GM19452 (cell line): ENCODE measurements around the gene CPEB4.

ENCODE experiments used
- ATAC-seq: cut with Tn5 transposase; IDR thresholded peaks from one replicate; pipeline ENCODE4 v1.9.1; 2021; ENCODE audit not compliant: unreplicated experiment

Gene CPEB4

DNA sequence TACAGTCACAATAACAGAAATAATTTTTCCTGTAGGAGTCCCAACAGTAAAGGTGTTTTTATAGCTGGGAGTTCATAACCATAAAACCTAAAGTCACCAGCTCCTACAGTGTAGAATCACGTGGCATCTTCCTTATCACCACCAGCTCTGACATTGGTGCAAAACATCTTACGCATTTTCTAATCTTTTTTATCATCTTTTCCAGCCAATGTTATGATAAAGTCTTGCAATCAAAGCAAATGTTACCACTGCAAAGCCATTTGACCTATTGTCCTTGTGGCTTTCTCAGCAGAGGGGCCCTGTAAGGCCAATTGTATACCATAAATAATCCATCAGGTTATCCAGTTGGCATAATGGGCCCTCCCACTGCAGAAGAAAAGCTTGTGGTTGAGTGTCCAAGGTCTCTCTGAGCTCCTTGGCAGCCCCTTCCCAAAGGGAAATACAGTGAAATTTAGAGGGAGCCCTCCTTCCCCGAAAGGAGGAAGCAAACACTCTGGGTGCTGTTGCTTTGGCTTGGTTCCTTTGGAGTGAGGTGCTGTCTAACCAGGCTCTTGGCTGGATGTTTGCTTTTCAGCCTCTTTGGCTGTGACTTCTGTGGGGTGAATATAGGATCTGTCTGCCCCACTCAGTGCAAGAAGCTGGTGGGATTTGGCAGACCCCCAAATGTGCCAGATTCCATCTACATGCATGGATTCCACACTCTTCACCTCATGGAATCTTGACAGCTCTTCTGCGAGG is 29.3 kb upstream of the CPEB4 start:
- no peak for ATAC-seq

DNA sequence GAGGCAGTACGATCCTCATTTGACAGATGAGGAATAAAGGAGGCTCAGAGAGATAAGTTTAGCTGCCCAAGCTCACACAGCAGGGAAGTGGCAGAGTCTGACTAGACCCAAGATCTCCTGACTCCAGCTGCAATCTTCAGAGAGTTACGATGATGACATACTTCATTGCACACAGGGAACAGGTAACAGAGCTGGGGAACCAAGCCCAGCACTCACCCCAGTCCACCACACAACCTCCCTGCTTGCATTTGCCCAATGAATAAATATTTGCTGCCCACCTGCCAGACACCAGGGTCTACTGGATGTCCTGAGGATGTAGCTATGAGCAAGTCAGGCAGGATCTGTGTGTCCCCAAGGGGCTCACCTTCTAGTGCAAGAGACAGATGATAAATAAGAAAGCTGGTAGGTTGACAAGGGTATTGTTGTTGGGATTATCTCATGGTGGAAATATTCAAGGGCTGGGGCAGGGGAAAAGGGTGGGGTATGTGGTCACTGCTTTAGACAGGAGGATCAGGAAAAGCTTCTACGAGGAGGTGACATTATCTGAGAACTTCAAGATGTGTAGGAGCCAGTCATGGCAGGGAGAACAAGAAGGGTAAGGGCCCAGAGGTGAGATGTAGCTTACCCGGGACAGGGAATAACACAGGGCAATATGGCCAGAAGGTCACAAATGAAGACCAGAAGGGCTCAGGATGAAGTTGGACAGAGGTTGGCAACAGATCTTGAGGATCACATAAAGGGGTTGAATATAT is 28.6 kb upstream of the CPEB4 start:
- ATAC-seq: no peak

DNA sequence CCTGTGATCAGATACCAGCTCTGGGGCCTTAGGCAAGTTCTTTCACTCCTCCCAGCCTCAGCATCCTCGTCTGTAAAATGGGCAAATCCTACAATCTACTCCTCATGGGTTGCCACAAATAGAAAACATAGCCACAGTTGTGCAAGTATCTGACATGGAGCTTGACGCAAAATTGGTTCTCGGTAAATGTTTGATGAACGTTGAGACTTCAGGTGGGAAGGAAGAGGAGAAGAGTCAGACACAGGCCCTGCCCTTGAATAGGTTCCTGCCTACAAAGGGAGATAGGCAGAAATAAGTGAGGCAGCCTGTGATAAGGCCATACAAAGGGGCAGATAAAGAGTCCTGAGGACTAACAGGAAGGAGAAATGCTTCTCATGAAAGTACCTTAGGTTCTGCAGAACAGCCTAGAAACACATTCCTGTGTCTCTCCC is 26.1 kb upstream of the CPEB4 start:
- no peak for ATAC-seq

DNA sequence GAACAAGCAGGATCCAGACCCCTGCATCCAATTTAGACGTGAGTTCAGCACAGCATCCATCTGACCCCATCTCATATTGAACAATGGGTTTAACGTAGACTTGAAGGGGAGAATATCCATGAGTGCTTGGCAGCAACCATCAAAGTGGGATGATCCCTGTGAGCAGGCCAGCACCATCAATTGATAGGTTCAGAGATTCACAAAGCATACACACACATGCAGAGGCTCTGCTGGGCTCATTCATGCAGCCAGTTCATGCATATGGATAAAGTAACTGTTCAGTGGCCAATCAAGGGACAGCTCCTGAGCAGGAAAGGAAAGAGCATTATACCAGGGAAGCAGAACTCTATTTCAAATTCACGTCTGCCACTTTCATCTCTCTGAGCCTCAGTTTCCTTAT is 24.8 kb upstream of the CPEB4 start:
- no peak for ATAC-seq

DNA sequence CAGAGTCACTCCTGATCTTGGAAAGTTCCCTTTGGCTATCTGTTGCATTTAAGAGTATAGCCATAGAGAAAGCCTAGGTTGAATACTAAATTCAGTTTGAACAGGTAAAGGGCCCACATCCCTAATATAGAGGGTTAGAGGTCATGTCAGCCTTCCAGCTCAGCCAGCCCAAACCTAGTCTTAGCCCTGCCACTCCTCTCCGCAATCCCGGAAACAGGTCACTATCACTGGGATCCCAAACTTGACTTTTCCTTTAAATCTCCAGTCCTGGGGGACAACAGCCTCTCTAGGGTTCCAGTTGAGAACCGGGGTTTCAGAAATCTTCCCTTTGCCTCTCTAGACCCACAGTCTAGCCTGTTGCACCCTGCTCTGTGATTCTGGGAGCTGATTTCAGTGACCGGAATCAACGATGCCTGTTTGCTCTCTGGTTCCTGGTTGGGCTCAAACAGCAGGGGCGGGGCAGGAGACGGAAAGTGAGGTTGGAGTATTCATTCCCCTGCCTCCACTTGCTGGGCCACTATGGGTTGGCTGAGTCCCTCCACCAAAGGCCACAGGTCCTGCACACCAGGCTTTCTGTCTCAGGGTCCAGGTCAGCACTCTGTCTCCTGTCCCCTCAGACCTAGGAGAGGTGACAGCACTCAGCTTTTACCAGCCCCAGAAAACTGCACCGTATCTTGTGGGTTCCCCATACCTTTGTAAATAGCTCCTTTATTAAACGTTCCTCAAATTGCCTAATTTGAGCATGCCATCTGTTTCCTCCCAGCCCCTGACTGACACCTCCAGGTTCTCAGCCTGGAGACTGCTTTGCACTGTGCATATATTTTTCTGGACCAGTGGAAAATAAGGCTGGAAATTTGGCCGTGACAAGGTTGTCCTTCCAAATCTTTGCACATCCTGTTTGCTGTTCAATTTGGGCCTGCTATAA is 23.8 kb upstream of the CPEB4 start:
- ATAC-seq: no peak

DNA sequence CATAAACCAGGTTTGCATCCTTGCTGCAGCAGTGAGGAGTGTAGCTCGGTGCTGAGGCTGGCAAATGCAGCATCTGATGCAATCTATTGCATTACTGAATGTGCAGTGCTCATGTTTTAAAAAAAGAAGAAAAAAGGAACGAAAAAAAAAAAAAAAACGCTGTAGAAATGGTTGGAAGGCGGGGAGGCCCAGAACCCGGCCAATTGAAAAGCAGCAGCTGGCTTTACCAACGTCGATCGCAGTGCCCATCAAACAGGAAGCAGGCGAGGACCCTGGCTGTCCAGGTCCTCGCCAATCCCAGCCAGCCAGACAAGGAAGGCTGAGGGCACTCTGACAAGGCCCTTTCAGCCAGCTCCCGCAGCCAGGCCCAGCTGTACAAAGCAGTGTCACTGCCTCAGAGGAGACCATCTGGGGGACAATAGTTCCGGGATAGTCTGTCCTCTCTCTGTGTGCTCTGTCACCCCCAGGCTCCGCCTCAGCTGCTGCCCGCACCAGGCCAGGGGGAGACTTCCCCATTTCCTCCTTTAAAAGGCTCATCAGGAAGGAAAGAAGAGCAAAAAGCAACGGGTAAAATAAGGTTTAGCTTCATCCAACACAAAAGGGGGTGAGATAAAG is 21.8 kb upstream of the CPEB4 start:
- ATAC-seq: no peak

DNA sequence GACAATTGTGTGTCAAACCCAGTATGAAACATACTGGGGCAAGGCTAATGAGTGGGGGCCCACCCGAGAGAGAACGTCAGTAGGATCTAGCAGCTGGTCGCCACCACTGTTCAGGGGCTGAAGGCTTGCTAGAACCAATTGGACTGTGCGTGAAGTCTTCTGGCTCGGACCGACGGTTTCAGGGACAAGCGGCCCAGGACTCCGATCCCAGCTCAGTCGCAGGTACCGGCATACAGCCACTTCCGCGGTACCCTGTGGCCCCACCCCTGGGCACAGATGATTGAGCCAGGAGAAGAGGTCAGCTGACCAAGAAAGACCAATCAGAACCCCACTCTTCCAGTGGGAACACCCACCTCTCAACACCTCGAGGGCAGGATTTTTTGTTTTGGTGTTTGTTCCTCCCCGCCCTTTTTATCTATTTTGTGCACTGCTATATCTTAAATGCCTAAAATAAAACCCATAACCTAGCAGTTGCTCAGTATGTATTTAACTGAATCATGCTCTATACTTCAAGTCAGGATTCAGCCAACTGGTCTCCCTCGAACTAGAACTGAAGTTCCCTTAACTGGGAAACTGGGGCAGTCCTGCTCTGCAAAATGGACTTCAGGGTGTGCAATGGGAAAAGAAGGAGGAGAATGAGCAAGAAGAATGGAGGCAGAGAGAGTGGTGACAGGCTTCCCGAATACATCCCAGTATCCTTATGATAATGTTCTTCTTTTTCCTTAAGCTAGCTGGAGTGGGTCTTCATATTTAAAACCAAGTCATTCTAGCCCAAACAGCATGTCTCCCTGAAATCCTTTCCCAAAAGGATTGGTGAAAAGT is 21.1 kb upstream of the CPEB4 start:
- ATAC-seq: no peak

DNA sequence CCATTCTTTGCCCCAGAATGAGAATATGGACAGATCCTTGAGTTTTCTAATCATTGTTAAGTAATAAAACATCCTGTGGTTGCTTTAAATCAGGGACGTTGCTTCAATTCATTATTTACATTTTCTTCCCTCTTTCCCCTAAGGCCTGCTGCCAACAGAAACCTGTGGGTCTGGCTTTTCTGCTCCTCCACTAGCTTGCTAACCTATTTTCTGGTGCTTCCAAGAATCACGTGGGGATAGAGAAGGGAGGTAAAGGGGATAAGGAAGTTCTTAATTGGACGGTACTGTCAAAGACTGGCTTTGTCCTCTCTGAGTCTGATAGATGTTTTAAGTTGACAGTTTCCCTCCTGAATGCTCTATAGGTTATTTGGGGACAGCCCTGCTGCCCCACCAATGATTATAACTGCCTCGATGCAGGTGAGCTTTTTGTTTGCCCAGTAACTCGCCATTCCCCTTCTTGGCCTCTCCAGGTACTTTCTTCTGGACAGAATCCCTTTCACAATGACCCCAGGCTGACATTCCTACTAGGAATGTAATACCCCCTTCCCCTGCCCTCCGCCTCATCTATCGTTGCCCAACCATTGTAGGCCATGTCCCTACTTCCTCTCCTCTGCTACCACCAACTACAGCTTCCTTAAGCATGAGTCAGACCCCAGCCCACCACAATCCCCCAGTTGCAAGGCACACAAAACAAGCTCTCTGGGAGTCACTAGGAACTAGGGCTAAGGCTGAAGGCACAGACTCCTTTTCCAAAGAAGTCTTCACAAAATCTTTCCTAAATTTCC is 19.9 kb upstream of the CPEB4 start:
- no peak for ATAC-seq

DNA sequence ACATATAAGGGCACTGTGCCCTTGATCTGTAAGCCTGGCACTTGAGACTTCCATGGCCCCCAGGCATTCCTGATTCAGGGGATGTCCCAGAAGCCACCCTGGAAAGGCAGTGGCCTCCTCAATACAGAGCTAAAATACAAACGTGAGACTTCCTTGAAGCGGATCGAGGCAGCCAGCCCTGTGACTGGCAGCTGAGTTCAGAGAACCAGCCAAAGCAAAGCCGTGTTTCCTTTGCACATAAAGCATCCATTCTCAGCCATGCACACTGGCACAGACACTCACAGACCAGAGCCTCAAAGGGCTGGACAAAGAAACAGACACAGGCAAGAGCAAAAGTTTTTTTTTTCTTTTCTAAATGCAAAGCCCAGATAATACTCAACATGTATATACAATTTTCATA is 18.8 kb upstream of the CPEB4 start:
- ATAC-seq: no peak

DNA sequence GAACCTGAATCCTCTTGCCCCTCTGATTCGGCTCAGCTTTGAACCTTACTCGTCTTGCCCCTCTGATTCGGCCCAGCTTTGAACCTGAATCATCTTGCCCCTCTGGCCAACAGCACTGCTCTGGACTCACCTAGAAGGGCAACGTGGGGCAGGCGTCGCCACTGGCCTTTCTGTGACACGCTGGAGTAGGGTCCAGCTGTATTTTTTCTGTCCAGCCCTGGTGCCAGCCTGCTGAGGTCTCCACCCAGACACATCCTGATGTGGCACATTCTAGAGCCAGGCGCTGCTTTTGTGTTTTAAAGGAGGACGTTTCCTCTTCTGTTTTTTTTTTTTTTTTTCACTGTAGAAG is 15.2 kb upstream of the CPEB4 start:
- ATAC-seq: no peak

DNA sequence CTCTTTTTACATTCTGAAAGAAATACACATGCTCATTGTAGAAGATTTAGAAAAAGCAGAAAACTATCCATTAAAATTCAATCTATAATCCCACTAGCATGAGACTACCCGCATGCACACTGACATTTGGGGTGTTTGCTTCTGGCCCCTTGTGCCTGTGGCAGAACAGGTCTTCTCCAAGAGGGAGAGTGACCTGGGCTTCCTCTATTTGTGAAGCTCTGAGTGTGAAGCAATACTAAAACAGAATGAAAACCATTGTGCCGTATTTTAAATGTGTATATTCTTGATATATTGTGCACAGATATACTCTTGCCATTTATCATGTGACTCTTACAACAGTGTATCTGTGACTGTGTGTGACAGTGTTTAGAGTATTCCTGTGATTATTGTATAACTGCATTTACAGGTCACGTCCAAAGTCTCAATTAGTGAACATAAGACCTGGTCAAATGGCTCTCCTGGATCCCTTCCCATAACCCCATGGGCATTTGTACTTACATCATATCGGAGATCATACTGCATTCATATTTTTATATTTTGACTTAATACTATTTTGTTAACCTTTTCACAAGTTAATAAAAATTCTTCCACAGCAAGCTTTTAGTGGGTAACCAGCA is 14.7 kb upstream of the CPEB4 start:
- no peak for ATAC-seq

DNA sequence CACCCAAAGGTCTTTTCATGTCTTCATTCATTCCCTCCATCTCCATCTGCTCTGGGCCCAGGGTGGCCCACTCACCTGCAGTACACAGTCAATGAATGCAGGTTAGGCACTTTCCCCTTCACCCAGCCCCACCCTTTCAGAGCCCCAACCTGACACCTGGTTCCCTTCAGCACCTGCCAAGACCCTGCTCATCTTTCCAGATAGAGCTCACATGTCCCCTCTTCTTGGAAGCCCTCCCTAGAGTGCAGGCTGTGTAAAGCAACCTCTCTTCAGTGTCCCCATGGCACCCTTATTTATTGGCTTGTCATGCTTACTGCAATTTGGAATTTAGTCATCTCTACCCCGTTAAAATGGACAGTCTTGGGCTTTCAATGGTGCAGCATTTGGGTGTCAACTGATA is 13.0 kb upstream of the CPEB4 start:
- no peak for ATAC-seq

DNA sequence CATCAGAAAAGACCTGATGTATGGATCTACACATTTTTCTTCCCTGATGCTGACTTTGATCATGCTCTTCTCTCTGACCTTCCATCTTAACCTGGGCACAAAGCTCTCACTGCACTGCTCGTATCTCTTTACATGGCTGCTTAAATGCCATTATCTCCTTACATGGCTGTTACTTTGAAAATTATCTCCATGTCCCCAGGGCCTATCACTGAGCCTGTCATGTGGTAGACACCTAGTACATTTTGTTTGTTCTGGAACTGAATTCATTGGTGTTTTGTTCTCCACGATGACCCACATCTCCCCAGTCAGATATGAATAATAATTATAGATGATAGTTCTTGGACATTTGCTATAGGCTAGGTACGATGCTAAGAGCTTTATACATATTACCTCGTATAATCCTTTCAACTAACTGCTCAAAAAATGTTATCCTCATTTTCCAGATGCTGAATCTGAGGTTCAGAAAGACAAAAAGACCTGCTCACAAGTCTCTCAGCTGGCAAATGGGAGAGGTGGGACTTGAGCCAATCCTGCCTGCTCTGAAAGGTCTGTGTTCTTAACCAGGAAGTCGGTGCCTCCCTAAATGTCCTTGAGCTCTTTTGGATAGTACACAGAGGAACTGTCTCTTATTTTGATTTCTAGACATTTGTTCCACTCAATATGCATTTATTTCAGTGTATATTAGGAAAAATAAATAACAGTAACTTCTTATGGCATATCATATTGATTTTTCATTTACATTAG is 9.8 kb upstream of the CPEB4 start:
- no peak for ATAC-seq

DNA sequence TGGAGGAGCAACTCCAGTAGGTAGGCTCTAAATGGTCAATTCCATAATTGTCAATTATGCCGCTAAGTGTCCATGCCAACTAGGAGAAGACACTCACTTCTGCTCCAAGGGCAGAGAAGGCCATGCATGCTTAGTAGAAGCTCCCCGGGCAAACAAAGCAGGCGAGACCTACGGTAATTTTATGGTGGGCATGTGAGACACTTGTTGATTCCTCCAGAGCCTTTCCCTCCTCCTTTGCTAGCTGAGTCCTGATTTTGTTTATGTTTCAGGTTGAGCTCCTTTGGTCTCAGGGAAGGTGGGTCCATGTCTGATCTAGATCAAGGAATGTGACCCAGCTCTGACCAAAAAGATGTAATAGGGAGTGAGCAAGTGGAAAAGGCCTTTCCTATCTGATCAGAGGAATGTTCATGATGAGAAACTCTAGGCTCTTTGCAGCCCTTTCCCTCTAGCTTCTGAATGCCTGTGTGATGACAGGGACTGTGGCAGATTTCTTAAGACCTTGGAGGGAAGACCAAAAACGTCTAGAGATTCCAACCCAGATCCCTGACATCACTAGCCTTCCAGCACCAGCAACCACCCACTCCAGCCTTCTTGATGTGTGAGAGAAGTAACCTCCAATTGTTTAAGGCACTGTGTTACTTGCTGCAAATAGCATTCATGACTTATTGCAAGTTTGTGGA is 7.7 kb upstream of the CPEB4 start:
- ATAC-seq: no peak

DNA sequence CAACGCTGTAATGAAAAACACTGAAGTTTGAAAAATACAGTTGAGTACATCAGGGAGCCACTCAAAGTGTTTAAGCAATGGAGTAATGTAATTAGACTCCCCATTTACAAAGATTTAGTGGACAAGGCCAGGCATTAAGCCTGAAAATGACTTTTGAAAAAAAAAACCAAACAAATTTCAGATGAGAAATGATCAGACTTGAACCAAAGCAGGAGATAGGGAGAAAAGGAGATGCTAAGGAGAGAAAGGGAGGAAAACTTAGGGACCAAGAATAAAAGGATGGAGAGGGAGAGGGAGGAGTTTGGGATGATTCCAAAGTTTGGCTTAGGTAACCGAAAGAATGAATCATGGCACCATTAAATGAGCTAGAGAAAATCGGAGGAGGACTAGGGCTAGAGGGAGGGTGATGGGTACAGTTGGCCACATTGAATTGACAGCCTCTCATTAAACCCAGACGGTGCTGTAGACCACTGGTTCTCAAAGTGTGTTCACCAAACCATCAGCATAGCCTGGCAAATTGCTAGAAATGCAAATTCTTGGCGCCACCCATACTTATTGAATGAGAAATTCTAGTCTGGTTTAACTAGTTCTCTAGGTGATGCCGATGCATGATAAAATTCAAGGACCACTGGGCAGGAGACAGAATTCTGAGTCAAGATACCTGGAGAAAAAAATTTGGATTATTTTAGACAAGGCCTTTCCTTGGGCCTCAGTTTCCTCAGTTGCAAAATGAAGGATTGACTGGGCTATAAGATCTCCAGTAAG is 6.2 kb upstream of the CPEB4 start:
- no peak for ATAC-seq

DNA sequence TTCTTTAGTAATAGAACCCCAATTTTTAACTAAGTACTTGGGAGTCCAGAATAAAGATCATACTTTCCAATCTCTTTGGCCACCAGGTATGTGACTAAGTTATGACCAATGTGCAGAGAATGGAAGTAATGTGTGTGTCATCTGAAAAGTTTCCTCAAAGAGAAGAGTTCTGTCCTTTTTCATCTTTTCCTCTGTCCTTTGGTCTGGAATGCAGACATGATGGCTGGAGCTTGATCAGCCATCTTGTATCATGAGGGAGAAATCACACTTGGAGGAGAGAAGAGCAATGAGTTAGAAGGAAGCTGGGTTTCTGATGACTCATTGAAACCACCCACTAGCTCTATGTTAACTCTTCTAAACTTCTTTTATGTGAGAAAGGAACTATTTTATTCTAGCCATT is 5.5 kb upstream of the CPEB4 start:
- ATAC-seq: no peak

DNA sequence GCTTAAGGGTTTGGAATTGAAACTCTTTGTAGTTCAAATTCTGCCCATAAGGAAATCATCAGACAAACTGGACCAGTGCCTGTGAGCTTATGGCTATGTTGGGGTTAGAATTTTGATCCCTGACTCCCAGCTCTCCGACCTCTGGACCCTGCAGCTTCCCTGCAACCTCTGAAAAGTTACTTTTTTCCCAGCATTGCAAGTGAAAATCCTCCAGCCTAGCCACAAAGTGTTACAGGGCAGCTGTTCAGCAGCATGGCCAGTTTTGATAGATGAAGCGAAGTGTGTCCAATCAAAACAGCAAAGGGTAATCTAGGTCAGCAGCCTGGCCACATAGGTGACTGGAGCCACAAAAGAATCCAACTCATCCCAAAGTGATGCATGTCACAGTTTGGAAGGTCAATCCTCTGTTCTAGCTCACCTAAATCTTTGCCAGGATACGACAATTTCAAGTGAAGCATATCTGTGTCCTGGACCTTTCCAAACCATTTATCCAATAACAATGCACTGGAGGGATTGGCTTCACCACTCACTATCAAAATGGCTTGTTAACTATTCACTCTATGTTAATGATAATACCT is 4.7 kb upstream of the CPEB4 start:
- ATAC-seq: no peak
